OCI-LY1 (cell line): Measurements from ENCODE around the gene OR5K4.

ENCODE experiments used
- H2AFZ ChIP-seq: fragments of 200-600 bp; sonication (generic), shearing (Covaris generic); 2 replicates; pipeline ENCODE4 v1.6.0; 2014; ENCODE audit warnings: antibody characterized with exemption, mild to moderate bottlenecking, low read length
- H3F3A ChIP-seq: fragments of 200-600 bp; sonication (generic), shearing (Covaris generic); 2 replicates; pipeline ENCODE4 v1.6.0; 2014; ENCODE audit warnings: mild to moderate bottlenecking, antibody characterized with exemption, low read length, moderate library complexity; ENCODE audit not compliant: insufficient read depth
- H3K27ac ChIP-seq: fragments of 200-600 bp; sonication (generic); 2 replicates; pipeline ENCODE4 v1.5.1; 2014; ENCODE audit warnings: low read length, mixed run types, mild to moderate bottlenecking, low read depth; ENCODE audit not compliant: poor library complexity, severe bottlenecking
- H3K27me3 ChIP-seq: fragments of 200-600 bp; sonication (generic); 2 replicates; pipeline ENCODE4 v1.6.0; 2014; ENCODE audit warnings: antibody characterized with exemption, mild to moderate bottlenecking, low read length, moderate library complexity; ENCODE audit not compliant: insufficient read depth
- H3K36me3 ChIP-seq: fragments of 200-600 bp; sonication (generic); 2 replicates; pipeline ENCODE4 v1.6.1; 2014; ENCODE audit warnings: mild to moderate bottlenecking, antibody characterized with exemption, low read length, moderate library complexity, mixed read lengths; ENCODE audit not compliant: insufficient read depth
- H3K4me1 ChIP-seq: fragments of 200-600 bp; sonication (generic); 2 replicates; pipeline ENCODE4 v1.5.1; 2014; ENCODE audit warnings: mild to moderate bottlenecking, low read length, moderate library complexity; ENCODE audit not compliant: insufficient read depth, severe bottlenecking
- H3K4me2 ChIP-seq: fragments of 200-600 bp; sonication (generic), shearing (Covaris generic); 2 replicates; pipeline ENCODE4 v1.6.1; 2014; ENCODE audit warnings: low read length
- H3K4me3 ChIP-seq: fragments of 200-600 bp; sonication (generic); 2 replicates; pipeline ENCODE4 v1.5.1; 2014; ENCODE audit warnings: low read length, low read depth, mild to moderate bottlenecking, mixed read lengths; ENCODE audit not compliant: poor library complexity, severe bottlenecking
- H3K79me2 ChIP-seq: fragments of 200-600 bp; shearing (Covaris generic); 2 replicates; pipeline ENCODE4 v1.6.1; 2016; ENCODE audit warnings: mixed run types, low read length, mixed read lengths; ENCODE audit not compliant: insufficient read depth
- H3K9ac ChIP-seq: fragments of 200-600 bp; sonication (generic), shearing (Covaris generic); 2 replicates; pipeline ENCODE4 v1.6.1; 2014; ENCODE audit warnings: mild to moderate bottlenecking, low read length, mixed read lengths
- H3K9me2 ChIP-seq: fragments of 200-600 bp; sonication (generic), shearing (Covaris generic); 2 replicates; pipeline ENCODE4 v1.6.1; 2014; ENCODE audit warnings: low read depth, mild to moderate bottlenecking, low read length, mixed read lengths
- H3K9me3 ChIP-seq: fragments of 200-600 bp; shearing (Covaris generic); 2 replicates; pipeline ENCODE4 v1.6.1; 2014; ENCODE audit warnings: low read length, mixed read lengths
- H4K20me1 ChIP-seq: fragments of 200-600 bp; sonication (generic), shearing (Covaris generic); 2 replicates; pipeline ENCODE4 v1.6.0; 2016; ENCODE audit warnings: mild to moderate bottlenecking, low read length; ENCODE audit not compliant: insufficient read depth
- CTCF ChIP-seq: fragments of 200-600 bp; sonication (generic), shearing (Covaris generic); IDR thresholded peaks from 2 replicates; pipeline ENCODE4 v1.5.1; 2017; ENCODE audit warnings: mild to moderate bottlenecking, antibody characterized with exemption, low read length, moderate library complexity, mixed read lengths
- EZH2 ChIP-seq: fragments of 200-600 bp; sonication (generic), shearing (Covaris generic); IDR thresholded peaks from 2 replicates; pipeline ENCODE4 v1.8.0; 2017; ENCODE audit warnings: borderline replicate concordance, mixed run types, mild to moderate bottlenecking, antibody characterized with exemption, low read length, moderate library complexity, mixed read lengths

The OR5K4 gene

GRCh38 chr3:98402507-98402906 is 48.9 kb downstream of the OR5K4 start:
- no peaks in the 10 kb centered on the region for H4K20me1 ChIP-seq
- no peak overlapping the region for H3K4me2 ChIP-seq
- H3K4me3 ChIP-seq: no peak overlapping the region
- H2AFZ ChIP-seq: no peak overlapping the region
- 0 out of 2 replicates have a peak, but pooled peaks cover 4% of the 10 kb centered on the region for H3K9me3 ChIP-seq
- no peak for TF ChIP-seq CTCF
- H3K9me2 ChIP-seq: no peaks in the 10 kb centered on the region
- H3K27me3 ChIP-seq: no peaks in the 10 kb centered on the region
- H3K9ac ChIP-seq: no peak overlapping the region
- no peaks in the 10 kb centered on the region for H3F3A ChIP-seq
- H3K79me2 ChIP-seq: no peaks in the 10 kb centered on the region
- H3K4me1 ChIP-seq: peaks cover 6% of the 10 kb centered on the region
- no peaks in the 10 kb centered on the region for H3K36me3 ChIP-seq
- H3K27ac ChIP-seq: no peak overlapping the region

- Histone ChIP-seq H3K79me2 (no peaks in the 10 kb centered on the region), H3K4me3 (no peak overlapping the region), H4K20me1 (no peaks in the 10 kb centered on the region), H3F3A (no peaks in the 10 kb centered on the region), H3K4me1 (peaks cover 6% of the 10 kb centered on the region), H3K36me3 (no peaks in the 10 kb centered on the region), H3K9me2 (no peaks in the 10 kb centered on the region), H3K27me3 (no peaks in the 10 kb centered on the region), H3K4me2 (no peak overlapping the region), H3K9me3 (0 out of 2 replicates have a peak, but pooled peaks cover 4% of the 10 kb centered on the region), H3K9ac (no peak overlapping the region), H3K27ac (no peak overlapping the region), H2AFZ (no peak overlapping the region)
- no peak for TF ChIP-seq EZH2
- no peak for TF ChIP-seq CTCF
Observed at GRCh38 chr3:98404010-98404409, 50.4 kb downstream of the OR5K4 start.
